HG03565 (cell line): ENCODE data around the gene PLXDC1.
A peak's percentile ranks its signal among the peaks of the same experiment; 100 is the strongest.

Source experiments
- ATAC-seq: cut with Tn5 transposase; IDR thresholded peaks from one replicate; pipeline ENCODE4 v1.9.1; 2021; ENCODE audit warnings: mild to moderate bottlenecking, moderate library complexity; ENCODE audit not compliant: unreplicated experiment

PLXDC1 gene

DNA sequence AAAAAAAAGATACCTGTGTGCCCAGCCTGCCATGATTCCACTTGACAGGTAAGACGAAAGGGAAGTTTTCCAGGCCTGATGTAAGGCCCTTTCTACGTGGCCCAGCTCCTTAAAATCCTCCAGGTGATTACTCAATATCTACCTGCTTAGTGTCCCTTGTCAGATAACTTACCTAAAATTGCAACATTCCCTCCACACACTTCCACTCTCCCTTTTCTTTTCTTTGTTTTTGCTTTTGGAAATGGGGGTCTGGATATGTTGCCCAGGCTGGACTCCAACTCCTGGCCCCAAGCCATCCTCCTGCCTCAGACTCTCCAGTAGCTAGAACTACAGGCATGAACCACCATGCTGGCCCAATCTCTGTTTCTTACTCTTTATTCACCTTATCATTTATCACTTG is 7.2 kb upstream of the PLXDC1 start:
- ATAC-seq = no peak

DNA sequence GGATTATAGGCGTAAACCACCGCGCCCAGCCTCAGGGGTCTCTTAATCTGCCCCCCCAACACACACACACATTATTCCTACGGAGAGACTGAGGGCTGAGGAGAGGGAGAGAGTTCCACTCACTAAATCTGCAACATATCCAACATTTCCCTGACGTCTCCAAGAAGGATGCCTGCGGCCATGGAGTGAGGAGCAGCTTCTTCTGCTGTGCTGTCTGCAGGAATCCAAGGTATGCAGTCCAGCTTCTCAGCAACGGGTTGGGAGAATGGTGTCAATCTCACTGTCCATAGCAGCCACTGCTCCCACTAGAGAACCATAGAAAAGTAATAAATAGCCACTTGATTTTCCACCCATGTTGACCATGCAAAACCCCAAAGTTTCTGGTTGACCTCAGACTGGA is 5.1 kb upstream of the PLXDC1 start:
- no peak for ATAC-seq

DNA sequence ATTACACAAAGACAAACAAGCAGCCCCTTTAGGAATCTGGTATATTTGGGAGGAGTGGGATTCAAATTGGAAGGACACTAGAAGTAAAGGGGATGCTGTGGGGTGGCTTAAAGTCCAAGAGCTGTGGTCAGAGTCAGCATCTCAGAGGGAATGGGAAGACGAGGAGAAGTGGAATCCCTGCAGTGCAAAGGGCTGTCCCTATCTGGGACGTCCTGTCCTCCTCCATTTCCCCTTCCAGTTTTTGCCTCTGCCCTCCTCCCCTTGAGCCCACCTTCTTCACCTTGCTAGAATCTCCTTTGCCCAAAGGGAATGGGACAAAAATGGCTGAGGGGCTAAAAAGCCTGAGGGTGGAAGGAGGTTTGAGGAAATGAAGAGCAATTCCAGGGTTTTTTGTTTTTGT is 4.2 kb upstream of the PLXDC1 start:
- no peak for ATAC-seq

GRCh38 chr17:39153599-39154051 is 2.2 kb upstream of the PLXDC1 start:
- ATAC-seq = peak; percentile 42

- no peak for ATAC-seq
Observed at GRCh38 chr17:39151943-39152818, 744 bp upstream of the PLXDC1 start.

- ATAC-seq = no peak
Observed at GRCh38 chr17:39150795-39151149, 665 bp downstream of the PLXDC1 start.

- no peak for ATAC-seq
Observed at GRCh38 chr17:39150104-39150634, 1.3 kb downstream of the PLXDC1 start.

- ATAC-seq = no peak
Observed at GRCh38 chr17:39147221-39148185, 3.9 kb downstream of the PLXDC1 start.

- no peak for ATAC-seq
Observed at GRCh38 chr17:39146273-39146672, 5.2 kb downstream of the PLXDC1 start.

DNA sequence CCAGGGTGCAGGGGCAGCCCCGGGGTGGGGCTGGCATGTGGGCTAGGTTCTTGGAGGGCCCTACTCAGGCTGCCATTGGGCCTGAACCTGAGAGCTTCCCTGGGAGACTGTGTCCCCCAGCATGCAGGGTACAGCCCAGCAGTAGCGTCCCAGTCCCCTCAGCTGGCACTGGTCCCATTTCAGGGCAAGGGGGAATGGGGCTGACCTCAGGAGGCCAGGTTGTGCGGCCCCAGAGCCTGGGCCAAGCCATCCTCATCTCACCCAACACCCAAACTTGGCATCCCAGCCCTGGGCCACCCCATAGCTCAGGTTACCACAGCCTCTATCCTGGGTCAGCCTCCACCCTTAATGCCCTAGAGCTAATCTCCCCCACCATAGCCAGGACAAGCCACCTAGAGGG is 6.3 kb downstream of the PLXDC1 start:
- no peak for ATAC-seq

DNA sequence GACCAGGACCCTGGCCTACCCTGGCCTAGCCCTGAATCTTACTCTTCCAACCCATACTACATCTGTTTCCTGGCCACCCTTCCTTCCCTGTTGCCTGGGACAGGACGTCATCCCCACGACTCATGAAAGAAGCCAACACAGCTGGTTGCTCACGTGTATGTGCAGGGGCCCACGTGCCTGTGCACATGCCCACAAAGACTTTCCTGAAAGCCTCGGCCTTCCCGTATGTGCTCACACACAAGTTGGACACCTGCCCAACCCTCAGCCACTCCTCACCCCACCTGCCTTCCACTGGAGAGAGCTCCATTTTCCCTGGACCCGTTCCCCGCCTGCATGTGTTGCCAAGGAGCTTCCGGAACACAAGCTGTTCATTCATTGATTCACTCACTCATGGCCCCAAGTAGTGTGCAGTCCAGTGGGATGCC is 7.0 kb downstream of the PLXDC1 start:
- ATAC-seq = no peak

- ATAC-seq = no peak
Observed at GRCh38 chr17:39143552-39144093, 7.8 kb downstream of the PLXDC1 start.

DNA sequence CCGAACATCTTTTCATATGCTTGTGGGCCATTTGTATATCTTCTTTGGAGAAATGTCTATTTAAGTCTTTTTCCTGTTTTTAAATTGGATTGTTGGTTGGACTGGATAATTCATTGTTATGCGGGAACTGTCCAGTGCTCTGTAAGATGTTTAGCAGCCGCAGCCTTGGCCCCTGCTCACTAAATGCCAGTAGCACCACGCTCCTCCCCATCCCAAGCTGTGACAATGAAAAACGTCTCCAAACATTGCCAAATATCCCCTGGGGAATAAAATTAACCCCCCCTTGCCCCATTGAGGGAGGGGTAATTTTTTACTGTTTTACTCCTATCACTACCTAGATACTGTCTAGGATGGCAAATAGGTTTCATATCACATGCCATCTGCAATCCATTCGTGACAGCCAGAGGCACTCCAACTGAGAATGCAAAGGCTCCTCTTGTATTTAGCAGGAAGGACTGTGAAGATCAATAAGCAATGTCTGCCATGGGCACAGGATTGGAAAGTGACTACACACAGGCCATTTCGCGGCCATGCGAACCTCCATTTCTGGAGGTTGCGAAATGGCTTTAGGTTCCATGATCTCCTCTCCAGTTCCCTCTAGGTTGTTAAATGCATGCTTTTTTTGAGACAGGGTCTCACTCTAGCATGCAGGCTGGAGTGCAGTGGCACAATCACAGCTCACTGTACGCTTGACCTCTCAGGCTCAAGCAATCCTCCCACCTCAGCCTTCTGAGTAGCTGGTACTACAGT is 9.3 kb downstream of the PLXDC1 start:
- no peak for ATAC-seq

DNA sequence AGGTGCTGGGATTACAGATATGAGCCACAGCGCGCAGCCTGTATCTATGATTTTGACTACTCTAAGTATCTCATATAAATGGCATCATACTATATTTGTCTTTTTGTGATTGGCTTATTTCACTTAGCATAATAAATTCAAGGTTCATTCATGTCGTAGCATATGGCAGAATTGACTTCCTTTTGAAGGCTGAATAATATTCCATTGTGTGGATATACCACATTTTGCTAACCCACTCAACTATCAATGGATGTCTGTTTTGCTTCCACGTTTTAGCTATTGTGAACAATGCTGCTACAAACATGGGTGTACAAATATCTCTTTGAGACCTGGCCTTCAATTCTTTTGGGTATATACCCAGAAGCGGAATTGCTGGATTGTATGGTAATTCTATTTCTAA is 10.1 kb downstream of the PLXDC1 start:
- ATAC-seq = no peak

GRCh38 chr17:39139561-39139960 is 11.9 kb downstream of the PLXDC1 start:
- ATAC-seq = no peak

GRCh38 chr17:39139161-39139511 is 12.3 kb downstream of the PLXDC1 start:
- ATAC-seq = no peak

DNA sequence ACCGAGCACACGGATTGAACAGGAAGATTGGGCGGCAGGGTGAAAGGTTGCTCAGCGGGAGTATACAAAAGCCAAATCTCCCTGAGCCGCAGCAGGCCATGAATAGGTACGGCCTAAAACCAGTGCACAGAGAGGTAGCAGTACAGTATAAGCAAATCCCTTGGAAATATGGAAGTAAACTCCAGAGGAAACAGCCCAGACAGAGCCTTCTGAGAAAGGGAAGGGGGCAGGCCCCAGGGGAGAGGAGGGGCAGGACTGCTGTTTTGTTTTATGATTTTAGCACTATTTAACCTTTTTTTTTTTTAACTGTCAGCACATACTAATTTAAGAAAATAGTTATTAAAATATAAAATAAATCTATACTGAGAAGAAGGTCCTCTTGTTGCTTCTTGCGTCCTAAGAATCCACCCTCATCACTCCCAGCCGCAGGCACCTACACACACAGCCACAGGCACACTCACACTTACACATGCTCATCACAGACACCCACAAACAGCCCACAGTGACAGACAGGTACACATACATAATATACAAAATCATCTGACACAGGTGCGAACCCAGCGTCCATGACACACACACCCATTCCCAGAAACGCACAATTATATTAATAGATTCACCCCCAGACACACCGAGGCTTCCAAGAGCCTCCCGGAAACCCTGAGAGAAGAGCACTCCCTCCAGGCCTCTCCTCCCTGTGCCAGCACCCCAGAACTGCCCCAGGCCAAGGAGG is 12.8 kb downstream of the PLXDC1 start:
- ATAC-seq = no peak

DNA sequence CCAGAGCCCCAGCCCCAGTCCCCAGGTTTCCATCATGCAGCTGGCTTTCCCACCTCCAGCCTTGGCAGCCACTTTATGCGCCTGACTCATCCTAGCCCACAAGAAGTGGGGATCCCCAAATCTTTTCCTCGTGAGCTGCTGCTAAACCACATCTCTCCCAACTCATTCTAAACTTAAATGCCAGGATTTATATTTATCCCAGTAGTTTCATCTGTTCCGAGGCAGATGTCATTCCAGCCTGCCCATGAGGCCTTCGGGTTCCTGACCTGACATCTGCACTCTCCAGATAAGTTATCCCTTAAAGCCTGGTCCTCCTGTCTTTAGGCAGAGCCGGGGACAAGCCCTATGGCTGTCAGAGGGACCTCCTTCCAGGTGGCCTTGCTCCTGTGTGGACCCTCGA is 16.6 kb downstream of the PLXDC1 start:
- ATAC-seq = no peak

GRCh38 chr17:39132192-39132610 is 19.2 kb downstream of the PLXDC1 start:
- no peak for ATAC-seq

DNA sequence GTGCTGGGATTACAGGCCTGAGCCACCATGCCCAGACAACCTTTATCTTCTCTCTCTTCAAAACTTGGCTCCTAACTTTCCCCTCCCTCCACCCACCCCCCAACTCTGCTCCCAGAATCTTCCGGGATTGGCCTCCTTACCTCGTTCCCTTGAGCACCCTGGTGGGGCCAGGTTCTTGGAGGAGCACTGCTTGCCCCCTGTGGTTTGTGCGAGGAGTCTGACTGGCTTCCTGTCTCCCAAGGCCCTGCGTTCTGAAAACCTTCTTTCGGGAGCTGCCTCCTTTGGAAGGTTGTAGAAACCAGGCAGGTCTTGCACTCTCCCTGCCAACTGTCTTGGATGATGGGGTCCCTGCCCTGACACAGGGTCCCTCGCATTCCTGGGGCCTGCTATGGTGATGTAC is 19.8 kb downstream of the PLXDC1 start:
- ATAC-seq = no peak
